ENCODE data around the gene BMX. TPM values are rescaled to one million over a fixed set of nuclear protein-coding genes. Genes with fewer than 3 reads are reported as not detected.

The BMX gene
- polyA plus RNA-seq, 1 donor from 2014 or later: not detected

DNA sequence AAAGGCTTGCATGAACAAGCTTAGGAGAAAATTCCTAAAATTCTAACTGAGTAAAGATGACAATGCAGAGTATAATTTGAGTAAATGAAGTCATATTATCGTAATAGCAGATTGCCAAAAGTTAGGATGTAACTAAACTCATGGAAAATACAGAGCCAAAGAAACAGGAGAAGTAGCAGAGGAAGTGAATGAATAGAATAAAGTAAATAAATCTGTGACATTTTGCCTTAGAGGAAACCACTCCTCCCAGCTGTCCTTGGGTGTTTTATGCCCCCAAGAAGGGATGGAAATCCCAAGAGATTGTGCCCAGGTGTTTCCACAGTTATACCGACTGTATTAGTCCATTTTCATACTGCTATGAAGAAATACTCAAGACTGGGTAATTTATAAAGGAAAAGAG is 1.9 kb upstream of the BMX start:
- TF ChIP-seq, protein P1, sequence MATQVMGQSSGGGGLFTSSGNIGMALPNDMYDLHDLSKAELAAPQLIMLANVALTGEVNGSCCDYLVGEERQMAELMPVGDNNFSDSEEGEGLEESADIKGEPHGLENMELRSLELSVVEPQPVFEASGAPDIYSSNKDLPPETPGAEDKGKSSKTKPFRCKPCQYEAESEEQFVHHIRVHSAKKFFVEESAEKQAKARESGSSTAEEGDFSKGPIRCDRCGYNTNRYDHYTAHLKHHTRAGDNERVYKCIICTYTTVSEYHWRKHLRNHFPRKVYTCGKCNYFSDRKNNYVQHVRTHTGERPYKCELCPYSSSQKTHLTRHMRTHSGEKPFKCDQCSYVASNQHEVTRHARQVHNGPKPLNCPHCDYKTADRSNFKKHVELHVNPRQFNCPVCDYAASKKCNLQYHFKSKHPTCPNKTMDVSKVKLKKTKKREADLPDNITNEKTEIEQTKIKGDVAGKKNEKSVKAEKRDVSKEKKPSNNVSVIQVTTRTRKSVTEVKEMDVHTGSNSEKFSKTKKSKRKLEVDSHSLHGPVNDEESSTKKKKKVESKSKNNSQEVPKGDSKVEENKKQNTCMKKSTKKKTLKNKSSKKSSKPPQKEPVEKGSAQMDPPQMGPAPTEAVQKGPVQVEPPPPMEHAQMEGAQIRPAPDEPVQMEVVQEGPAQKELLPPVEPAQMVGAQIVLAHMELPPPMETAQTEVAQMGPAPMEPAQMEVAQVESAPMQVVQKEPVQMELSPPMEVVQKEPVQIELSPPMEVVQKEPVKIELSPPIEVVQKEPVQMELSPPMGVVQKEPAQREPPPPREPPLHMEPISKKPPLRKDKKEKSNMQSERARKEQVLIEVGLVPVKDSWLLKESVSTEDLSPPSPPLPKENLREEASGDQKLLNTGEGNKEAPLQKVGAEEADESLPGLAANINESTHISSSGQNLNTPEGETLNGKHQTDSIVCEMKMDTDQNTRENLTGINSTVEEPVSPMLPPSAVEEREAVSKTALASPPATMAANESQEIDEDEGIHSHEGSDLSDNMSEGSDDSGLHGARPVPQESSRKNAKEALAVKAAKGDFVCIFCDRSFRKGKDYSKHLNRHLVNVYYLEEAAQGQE (IDR thresholded peaks at IDR 0.05; ENCODE audit: borderline replicate concordance): no peak
- TF ChIP-seq POLR2AphosphoS5 (IDR thresholded peaks at IDR 0.05) (no peak), MXI1 (conservative IDR thresholded peaks at IDR 0.05; ENCODE audit: poor library complexity, severe bottlenecking) (no peak), EP300 (conservative IDR thresholded peaks at IDR 0.05; ENCODE audit: poor library complexity, severe bottlenecking) (no peak), RAD21 (conservative IDR thresholded peaks at IDR 0.05) (no peak), EZH2 (IDR thresholded peaks at IDR 0.05; ENCODE audit: borderline replicate concordance, insufficient read depth, low read length, poor library complexity, severe bottlenecking) (no peak)
- no peaks in the 10 kb centered on the region for H3K36me3 ChIP-seq (ENCODE audit: insufficient read depth, low read length)
- H3K79me2 ChIP-seq (replicated peaks; ENCODE audit: insufficient read depth, low read length): no peaks in the 10 kb centered on the region
- no peaks in the 10 kb centered on the region for H3K27me3 ChIP-seq (ENCODE audit: insufficient read depth, low read depth, low read length)
- no peaks in the 10 kb centered on the region for H4K20me1 ChIP-seq (ENCODE audit: insufficient read depth)
- no peak overlapping the region for H3K4me2 ChIP-seq (ENCODE audit: low read length)
- no peaks in the 10 kb centered on the region for H3F3A ChIP-seq (ENCODE audit: insufficient read depth, low read length, poor library complexity, severe bottlenecking)
- no peak overlapping the region for H3K27ac ChIP-seq (ENCODE audit: low read length)
- no peaks in the 10 kb centered on the region for H3K9me3 ChIP-seq (ENCODE audit: low read length)
- H3K4me3 ChIP-seq (ENCODE audit: low read length): no peak overlapping the region
- H3K9me2 ChIP-seq (ENCODE audit: insufficient read depth, low read length): no peaks in the 10 kb centered on the region
- H3K9ac ChIP-seq (ENCODE audit: low read length): no peak overlapping the region
- no peak overlapping the region for H2AFZ ChIP-seq (ENCODE audit: low read depth, low read length)

DNA sequence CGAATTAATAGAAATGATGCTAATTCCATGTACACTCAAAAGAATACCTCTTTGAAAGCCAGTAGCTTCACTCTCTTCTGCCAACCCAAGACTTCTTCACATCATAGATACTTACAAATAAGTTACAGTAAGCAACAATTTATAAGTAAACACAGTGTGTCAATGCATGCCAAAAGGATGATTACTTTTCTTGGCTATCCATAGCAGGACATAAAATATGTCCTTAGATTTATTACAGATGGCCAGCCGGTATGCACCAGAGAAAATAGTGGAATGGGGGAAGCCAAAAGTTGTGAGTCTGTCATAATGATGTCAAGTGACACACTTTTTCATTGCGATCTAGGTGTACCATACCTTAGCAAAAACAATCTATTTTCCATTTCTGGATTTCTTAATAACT is 631 bp upstream of the BMX start:
- H3K9me3 ChIP-seq (ENCODE audit: low read length): no peaks in the 10 kb centered on the region
- no peak overlapping the region for H3K4me3 ChIP-seq (ENCODE audit: low read length)
- H4K20me1 ChIP-seq (ENCODE audit: insufficient read depth): no peaks in the 10 kb centered on the region
- no peak overlapping the region for H2AFZ ChIP-seq (ENCODE audit: low read depth, low read length)
- TF ChIP-seq, protein P2, sequence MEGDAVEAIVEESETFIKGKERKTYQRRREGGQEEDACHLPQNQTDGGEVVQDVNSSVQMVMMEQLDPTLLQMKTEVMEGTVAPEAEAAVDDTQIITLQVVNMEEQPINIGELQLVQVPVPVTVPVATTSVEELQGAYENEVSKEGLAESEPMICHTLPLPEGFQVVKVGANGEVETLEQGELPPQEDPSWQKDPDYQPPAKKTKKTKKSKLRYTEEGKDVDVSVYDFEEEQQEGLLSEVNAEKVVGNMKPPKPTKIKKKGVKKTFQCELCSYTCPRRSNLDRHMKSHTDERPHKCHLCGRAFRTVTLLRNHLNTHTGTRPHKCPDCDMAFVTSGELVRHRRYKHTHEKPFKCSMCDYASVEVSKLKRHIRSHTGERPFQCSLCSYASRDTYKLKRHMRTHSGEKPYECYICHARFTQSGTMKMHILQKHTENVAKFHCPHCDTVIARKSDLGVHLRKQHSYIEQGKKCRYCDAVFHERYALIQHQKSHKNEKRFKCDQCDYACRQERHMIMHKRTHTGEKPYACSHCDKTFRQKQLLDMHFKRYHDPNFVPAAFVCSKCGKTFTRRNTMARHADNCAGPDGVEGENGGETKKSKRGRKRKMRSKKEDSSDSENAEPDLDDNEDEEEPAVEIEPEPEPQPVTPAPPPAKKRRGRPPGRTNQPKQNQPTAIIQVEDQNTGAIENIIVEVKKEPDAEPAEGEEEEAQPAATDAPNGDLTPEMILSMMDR (IDR thresholded peaks at IDR 0.05; ENCODE audit: poor library complexity, severe bottlenecking): no peak
- TF ChIP-seq MXI1 (conservative IDR thresholded peaks at IDR 0.05; ENCODE audit: poor library complexity, severe bottlenecking) (no peak), EZH2 (IDR thresholded peaks at IDR 0.05; ENCODE audit: borderline replicate concordance, insufficient read depth, low read length, poor library complexity, severe bottlenecking) (no peak), POLR2AphosphoS5 (IDR thresholded peaks at IDR 0.05) (no peak), TAF1 (IDR thresholded peaks at IDR 0.05; ENCODE audit: low read depth) (no peak), SMC3 (conservative IDR thresholded peaks at IDR 0.05; ENCODE audit: poor library complexity) (no peak), EP300 (conservative IDR thresholded peaks at IDR 0.05; ENCODE audit: poor library complexity, severe bottlenecking) (no peak), RAD21 (conservative IDR thresholded peaks at IDR 0.05) (no peak)
- TF ChIP-seq, protein P1 (IDR thresholded peaks at IDR 0.05; ENCODE audit: borderline replicate concordance): no peak
- no peaks in the 10 kb centered on the region for H3F3A ChIP-seq (ENCODE audit: insufficient read depth, low read length, poor library complexity, severe bottlenecking)
- H3K27me3 ChIP-seq (ENCODE audit: insufficient read depth, low read depth, low read length): no peaks in the 10 kb centered on the region
- H3K27ac ChIP-seq (ENCODE audit: low read length): no peak overlapping the region
- H3K4me2 ChIP-seq (ENCODE audit: low read length): no peak overlapping the region
- no peaks in the 10 kb centered on the region for H3K36me3 ChIP-seq (ENCODE audit: insufficient read depth, low read length)
- H3K9ac ChIP-seq (ENCODE audit: low read length): no peak overlapping the region
- H3K9me2 ChIP-seq (ENCODE audit: insufficient read depth, low read length): no peaks in the 10 kb centered on the region
- no peaks in the 10 kb centered on the region for H3K79me2 ChIP-seq (replicated peaks; ENCODE audit: insufficient read depth, low read length)

Measured in neural cell (in vitro differentiated cells).